ENCODE results near the gene CANT1. TPM values are rescaled to one million over a fixed set of nuclear protein-coding genes. Genes with fewer than 3 reads are reported as not detected.

The CANT1 gene
- total and polyA plus RNA-seq, 4 donors, result 6.2 to 20.0 (median 16.4) TPM

- no peak for TF ChIP-seq HNF4G (IDR thresholded peaks at IDR 0.05)
Observed at GRCh38 chr17:79038545-79039135, 29.1 kb upstream of the CANT1 start (continued).

DNA sequence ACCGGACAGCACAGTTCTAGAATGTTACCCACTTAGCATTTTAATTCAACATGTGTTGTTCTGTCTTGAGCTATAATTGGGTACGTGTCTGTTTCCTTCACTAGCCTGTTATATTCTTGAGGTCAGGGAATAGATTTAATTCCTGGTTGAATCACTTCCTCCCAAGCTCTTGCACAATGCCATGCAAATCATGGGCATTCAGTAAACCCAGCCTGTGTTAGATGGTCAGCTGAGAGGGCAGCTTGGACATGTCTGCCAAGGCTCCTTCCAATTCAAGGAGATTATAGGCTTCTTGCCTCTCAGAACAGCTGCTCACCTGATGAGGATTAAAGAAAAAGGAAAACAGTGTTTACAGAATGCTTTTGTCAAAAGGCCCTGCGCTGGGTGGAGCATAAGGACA, 27.0 kb upstream of the CANT1 start:
- Histone ChIP-seq H3K4me3 (ENCODE audit: low read depth in 1 of 3, low read length in 3 of 3) (no peak overlapping the region), H3K9me3 (ENCODE audit: control insufficient read depth in 4 of 4, low read length in 3 of 4) (no peaks in the 10 kb centered on the region), H3K36me3 (ENCODE audit: control insufficient read depth in 4 of 4, insufficient read depth in 3 of 4, low read depth in 1 of 4, low read length in 3 of 4) (no peaks in the 10 kb centered on the region), H3K9ac (ENCODE audit: low read depth in 1 of 2, low read length in 2 of 2) (no peak overlapping the region), H3K27me3 (ENCODE audit: control insufficient read depth in 4 of 4, insufficient read depth in 4 of 4, low read length in 3 of 4) (no peaks in the 10 kb centered on the region), H3K27ac (ENCODE audit: low read depth in 1 of 2, low read length in 2 of 2) (no peak overlapping the region), H3K4me1 (ENCODE audit: control insufficient read depth in 4 of 4, insufficient read depth in 4 of 4, low read length in 3 of 4) (no peaks in the 10 kb centered on the region)
- whole genome bisulfite sequencing, result 76% methylated on average over 3 of the region's 3 CpGs
- DNase-seq (ENCODE audit: low spot score), result no peak
- TF ChIP-seq ZBTB33 (IDR thresholded peaks at IDR 0.05) (no peak), JUND (IDR thresholded peaks at IDR 0.05) (peak in 1 of 2 donors; percentile 10)

- TF ChIP-seq FOXA2 (IDR thresholded peaks at IDR 0.05) (no peak), HNF4A (conservative IDR thresholded peaks at IDR 0.05) (no peak), MAX (IDR thresholded peaks at IDR 0.05) (no peak)
- 88% methylated on average over 6 of the region's 6 CpGs for WGBS
- no peaks in the 10 kb centered on the region for H3K9me3 ChIP-seq (ENCODE audit: control insufficient read depth in 4 of 4, low read length in 3 of 4)
- H3K36me3 ChIP-seq (ENCODE audit: control insufficient read depth in 4 of 4, insufficient read depth in 3 of 4, low read depth in 1 of 4, low read length in 3 of 4), result no peaks in the 10 kb centered on the region
- H3K9ac ChIP-seq (ENCODE audit: low read depth in 1 of 2, low read length in 2 of 2), result no peak overlapping the region
- no peak for DNase-seq (ENCODE audit: low spot score)
- no peaks in the 10 kb centered on the region for H3K4me1 ChIP-seq (ENCODE audit: control insufficient read depth in 4 of 4, insufficient read depth in 4 of 4, low read length in 3 of 4)
- H3K27ac ChIP-seq (ENCODE audit: low read depth in 1 of 2, low read length in 2 of 2), result no peak overlapping the region
- no peak overlapping the region for H3K4me3 ChIP-seq (ENCODE audit: low read depth in 1 of 3, low read length in 3 of 3)
- H3K27me3 ChIP-seq (ENCODE audit: control insufficient read depth in 4 of 4, insufficient read depth in 4 of 4, low read length in 3 of 4), result no peaks in the 10 kb centered on the region
Observed at GRCh38 chr17:79036181-79036580, 26.6 kb upstream of the CANT1 start.

DNA sequence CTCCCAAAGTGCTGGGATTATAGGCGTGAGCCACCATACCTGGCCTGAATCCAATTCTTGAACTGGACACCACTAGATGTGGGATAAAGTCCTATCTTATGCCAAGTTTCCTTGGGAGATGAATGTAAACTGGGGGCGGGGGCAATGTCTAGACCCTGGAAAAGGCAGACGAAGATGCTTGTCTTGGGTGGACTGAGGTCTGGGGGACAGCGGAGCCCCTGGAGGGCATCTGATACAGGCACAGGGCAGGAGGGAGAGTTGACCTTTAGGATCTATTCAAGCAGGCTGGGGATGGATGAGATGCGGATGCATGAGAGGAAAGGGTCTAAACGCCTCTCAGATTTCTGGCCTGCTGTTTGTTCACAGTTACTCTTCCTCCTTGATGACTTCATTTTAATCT, 26.1 kb upstream of the CANT1 start:
- no peaks in the 10 kb centered on the region for H3K36me3 ChIP-seq (ENCODE audit: control insufficient read depth in 4 of 4, insufficient read depth in 3 of 4, low read depth in 1 of 4, low read length in 3 of 4)
- no peak overlapping the region for H3K27ac ChIP-seq (ENCODE audit: low read depth in 1 of 2, low read length in 2 of 2)
- TF ChIP-seq FOXA2 (IDR thresholded peaks at IDR 0.05) (no peak), TAF1 (conservative IDR thresholded peaks at IDR 0.05) (no peak), RAD21 (IDR thresholded peaks at IDR 0.05) (no peak), RXRA (IDR thresholded peaks at IDR 0.05) (no peak), JUND (IDR thresholded peaks at IDR 0.05) (no peak), EGR1 (IDR thresholded peaks at IDR 0.05; ENCODE audit: low read depth in 2 of 2) (no peak), HNF4A (conservative IDR thresholded peaks at IDR 0.05) (no peak), MAX (IDR thresholded peaks at IDR 0.05) (no peak), GABPA (IDR thresholded peaks at IDR 0.05 in 1 of 2, conservative IDR thresholded peaks at IDR 0.05 in 1 of 2) (no peak), HNF4G (IDR thresholded peaks at IDR 0.05) (no peak), FOXA1 (IDR thresholded peaks at IDR 0.05) (no peak), YY1 (IDR thresholded peaks at IDR 0.05) (no peak), ZBTB33 (IDR thresholded peaks at IDR 0.05) (no peak), ATF3 (IDR thresholded peaks at IDR 0.05) (no peak), SP1 (IDR thresholded peaks at IDR 0.05) (no peak), NR2F2 (IDR thresholded peaks at IDR 0.05) (no peak)
- TF ChIP-seq, protein P1, sequence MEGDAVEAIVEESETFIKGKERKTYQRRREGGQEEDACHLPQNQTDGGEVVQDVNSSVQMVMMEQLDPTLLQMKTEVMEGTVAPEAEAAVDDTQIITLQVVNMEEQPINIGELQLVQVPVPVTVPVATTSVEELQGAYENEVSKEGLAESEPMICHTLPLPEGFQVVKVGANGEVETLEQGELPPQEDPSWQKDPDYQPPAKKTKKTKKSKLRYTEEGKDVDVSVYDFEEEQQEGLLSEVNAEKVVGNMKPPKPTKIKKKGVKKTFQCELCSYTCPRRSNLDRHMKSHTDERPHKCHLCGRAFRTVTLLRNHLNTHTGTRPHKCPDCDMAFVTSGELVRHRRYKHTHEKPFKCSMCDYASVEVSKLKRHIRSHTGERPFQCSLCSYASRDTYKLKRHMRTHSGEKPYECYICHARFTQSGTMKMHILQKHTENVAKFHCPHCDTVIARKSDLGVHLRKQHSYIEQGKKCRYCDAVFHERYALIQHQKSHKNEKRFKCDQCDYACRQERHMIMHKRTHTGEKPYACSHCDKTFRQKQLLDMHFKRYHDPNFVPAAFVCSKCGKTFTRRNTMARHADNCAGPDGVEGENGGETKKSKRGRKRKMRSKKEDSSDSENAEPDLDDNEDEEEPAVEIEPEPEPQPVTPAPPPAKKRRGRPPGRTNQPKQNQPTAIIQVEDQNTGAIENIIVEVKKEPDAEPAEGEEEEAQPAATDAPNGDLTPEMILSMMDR (IDR thresholded peaks at IDR 0.05; ENCODE audit: low read depth, low read length, missing input control), result no peak
- no peak overlapping the region for H3K4me3 ChIP-seq (ENCODE audit: low read depth in 1 of 3, low read length in 3 of 3)
- 91% methylated on average over 6 of the region's 6 CpGs for WGBS
- H3K9ac ChIP-seq (ENCODE audit: low read depth in 1 of 2, low read length in 2 of 2), result no peak overlapping the region
- H3K27me3 ChIP-seq (ENCODE audit: control insufficient read depth in 4 of 4, insufficient read depth in 4 of 4, low read length in 3 of 4), result no peaks in the 10 kb centered on the region
- no peaks in the 10 kb centered on the region for H3K9me3 ChIP-seq (ENCODE audit: control insufficient read depth in 4 of 4, low read length in 3 of 4)
- DNase-seq (ENCODE audit: low spot score), result no peak
- H3K4me1 ChIP-seq (ENCODE audit: control insufficient read depth in 4 of 4, insufficient read depth in 4 of 4, low read length in 3 of 4), result no peaks in the 10 kb centered on the region

All from liver (tissue), 9 donors.